ENCODE results near the gene UBE3D.

Gene UBE3D

DNA sequence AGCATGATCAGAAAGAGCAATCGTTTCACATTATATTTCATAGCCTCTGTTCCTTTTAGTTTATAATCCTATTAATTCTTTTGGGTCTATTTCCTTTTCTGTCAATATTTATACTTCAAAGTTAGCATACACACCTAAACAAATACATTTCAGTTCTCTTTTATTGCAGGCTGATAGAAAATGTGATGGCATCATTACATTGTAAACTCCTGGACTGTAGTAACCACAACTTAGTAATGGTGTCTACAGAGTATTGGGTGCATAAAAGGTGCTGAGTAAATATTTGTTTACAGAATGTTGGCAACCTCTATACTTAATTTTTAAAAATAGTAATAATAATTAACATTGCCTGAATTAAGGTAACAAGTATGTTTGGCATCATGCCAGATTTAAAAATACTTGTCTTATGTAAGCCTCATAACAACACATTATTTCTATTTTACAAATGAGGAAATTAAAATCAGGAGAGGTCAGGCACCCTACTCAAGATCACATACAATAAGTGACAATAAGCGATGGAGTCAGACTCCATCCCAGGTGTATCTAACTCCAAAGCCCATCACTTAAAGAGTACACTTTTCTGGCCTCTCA is 195.0 kb downstream of the UBE3D start:
- no peak for ATAC-seq
- TF ChIP-seq OSR1 (CRISPR knock-in tag; IDR thresholded peaks at IDR 0.05): no peak
- TF ChIP-seq ZNF70 (CRISPR knock-in tag; IDR thresholded peaks at IDR 0.05): no peak
- TF ChIP-seq, protein P1, sequence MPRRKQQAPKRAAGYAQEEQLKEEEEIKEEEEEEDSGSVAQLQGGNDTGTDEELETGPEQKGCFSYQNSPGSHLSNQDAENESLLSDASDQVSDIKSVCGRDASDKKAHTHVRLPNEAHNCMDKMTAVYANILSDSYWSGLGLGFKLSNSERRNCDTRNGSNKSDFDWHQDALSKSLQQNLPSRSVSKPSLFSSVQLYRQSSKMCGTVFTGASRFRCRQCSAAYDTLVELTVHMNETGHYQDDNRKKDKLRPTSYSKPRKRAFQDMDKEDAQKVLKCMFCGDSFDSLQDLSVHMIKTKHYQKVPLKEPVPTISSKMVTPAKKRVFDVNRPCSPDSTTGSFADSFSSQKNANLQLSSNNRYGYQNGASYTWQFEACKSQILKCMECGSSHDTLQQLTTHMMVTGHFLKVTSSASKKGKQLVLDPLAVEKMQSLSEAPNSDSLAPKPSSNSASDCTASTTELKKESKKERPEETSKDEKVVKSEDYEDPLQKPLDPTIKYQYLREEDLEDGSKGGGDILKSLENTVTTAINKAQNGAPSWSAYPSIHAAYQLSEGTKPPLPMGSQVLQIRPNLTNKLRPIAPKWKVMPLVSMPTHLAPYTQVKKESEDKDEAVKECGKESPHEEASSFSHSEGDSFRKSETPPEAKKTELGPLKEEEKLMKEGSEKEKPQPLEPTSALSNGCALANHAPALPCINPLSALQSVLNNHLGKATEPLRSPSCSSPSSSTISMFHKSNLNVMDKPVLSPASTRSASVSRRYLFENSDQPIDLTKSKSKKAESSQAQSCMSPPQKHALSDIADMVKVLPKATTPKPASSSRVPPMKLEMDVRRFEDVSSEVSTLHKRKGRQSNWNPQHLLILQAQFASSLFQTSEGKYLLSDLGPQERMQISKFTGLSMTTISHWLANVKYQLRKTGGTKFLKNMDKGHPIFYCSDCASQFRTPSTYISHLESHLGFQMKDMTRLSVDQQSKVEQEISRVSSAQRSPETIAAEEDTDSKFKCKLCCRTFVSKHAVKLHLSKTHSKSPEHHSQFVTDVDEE (CRISPR knock-in tag; IDR thresholded peaks at IDR 0.05): no peak
- TF ChIP-seq ZFP3 (CRISPR knock-in tag; IDR thresholded peaks at IDR 0.05): no peak
- no peak for TF ChIP-seq TCF4 (CRISPR knock-in tag; IDR thresholded peaks at IDR 0.05; ENCODE audit: borderline replicate concordance)
- TF ChIP-seq, protein P2, sequence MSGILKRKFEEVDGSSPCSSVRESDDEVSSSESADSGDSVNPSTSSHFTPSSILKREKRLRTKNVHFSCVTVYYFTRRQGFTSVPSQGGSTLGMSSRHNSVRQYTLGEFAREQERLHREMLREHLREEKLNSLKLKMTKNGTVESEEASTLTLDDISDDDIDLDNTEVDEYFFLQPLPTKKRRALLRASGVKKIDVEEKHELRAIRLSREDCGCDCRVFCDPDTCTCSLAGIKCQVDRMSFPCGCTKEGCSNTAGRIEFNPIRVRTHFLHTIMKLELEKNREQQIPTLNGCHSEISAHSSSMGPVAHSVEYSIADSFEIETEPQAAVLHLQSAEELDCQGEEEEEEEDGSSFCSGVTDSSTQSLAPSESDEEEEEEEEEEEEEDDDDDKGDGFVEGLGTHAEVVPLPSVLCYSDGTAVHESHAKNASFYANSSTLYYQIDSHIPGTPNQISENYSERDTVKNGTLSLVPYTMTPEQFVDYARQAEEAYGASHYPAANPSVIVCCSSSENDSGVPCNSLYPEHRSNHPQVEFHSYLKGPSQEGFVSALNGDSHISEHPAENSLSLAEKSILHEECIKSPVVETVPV (CRISPR knock-in tag; IDR thresholded peaks at IDR 0.05): no peak

DNA sequence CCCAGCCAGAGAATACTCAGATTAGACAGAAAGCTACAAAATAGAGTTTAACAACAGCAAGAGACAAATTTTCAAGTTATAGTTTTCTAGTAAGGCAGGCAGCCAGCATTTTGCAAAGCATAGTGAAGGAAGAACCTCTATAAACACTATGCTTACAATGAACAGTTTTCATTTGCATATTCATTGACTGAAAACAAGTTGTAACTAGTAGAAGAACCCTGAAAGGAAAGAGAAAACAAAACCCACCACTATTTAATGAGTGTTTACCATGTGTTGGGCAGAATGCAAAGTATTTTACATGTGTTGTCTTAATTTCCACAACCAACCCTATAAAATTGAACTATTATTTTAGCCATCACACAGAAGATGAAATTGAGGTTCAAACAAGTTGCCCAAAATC is 196.1 kb downstream of the UBE3D start:
- ATAC-seq: no peak
- TF ChIP-seq RARB (CRISPR knock-in tag; IDR thresholded peaks at IDR 0.05) (no peak), ISL1 (CRISPR knock-in tag; IDR thresholded peaks at IDR 0.05) (no peak)
- TF ChIP-seq, protein P2 (CRISPR knock-in tag; IDR thresholded peaks at IDR 0.05): no peak

DNA sequence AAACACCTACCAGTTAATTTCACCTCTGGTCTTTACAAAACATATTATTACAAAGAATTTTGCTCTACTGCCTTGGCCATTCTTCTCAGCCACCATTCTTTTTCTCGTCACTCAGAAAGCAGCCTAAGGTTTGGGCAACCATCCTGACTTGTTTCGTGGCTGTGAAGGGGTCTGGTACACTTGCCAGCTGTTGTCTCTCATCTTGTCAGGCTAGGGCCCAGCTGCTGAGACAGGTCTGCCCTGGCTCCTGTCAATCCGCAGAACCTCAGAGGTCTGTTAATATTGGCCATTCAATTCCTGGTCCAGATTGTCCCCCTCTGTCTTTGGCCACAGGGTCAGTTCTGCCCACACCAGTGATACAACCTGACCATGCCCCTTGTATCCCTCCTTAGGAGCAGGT is 197.7 kb downstream of the UBE3D start:
- TF ChIP-seq SNAI2 (CRISPR knock-in tag; IDR thresholded peaks at IDR 0.05): no peak
- TF ChIP-seq, protein P3, sequence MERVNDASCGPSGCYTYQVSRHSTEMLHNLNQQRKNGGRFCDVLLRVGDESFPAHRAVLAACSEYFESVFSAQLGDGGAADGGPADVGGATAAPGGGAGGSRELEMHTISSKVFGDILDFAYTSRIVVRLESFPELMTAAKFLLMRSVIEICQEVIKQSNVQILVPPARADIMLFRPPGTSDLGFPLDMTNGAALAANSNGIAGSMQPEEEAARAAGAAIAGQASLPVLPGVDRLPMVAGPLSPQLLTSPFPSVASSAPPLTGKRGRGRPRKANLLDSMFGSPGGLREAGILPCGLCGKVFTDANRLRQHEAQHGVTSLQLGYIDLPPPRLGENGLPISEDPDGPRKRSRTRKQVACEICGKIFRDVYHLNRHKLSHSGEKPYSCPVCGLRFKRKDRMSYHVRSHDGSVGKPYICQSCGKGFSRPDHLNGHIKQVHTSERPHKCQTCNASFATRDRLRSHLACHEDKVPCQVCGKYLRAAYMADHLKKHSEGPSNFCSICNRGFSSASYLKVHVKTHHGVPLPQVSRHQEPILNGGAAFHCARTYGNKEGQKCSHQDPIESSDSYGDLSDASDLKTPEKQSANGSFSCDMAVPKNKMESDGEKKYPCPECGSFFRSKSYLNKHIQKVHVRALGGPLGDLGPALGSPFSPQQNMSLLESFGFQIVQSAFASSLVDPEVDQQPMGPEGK (CRISPR knock-in tag; IDR thresholded peaks at IDR 0.05; ENCODE audit: borderline replicate concordance): no peak
- TF ChIP-seq ISL1 (CRISPR knock-in tag; IDR thresholded peaks at IDR 0.05): no peak
- no peak for TF ChIP-seq TCF4 (CRISPR knock-in tag; IDR thresholded peaks at IDR 0.05; ENCODE audit: borderline replicate concordance)
- no peak for TF ChIP-seq PPARA (CRISPR knock-in tag; IDR thresholded peaks at IDR 0.05; ENCODE audit: borderline replicate concordance)
- no peak for TF ChIP-seq ZC3H10 (CRISPR knock-in tag; IDR thresholded peaks at IDR 0.05)
- TF ChIP-seq, protein P1 (CRISPR knock-in tag; IDR thresholded peaks at IDR 0.05): no peak
- TF ChIP-seq, protein P2 (CRISPR knock-in tag; IDR thresholded peaks at IDR 0.05): no peak
- TF ChIP-seq ZFP3 (CRISPR knock-in tag; IDR thresholded peaks at IDR 0.05): no peak
- no peak for TF ChIP-seq OSR1 (CRISPR knock-in tag; IDR thresholded peaks at IDR 0.05)
- no peak for ATAC-seq

DNA sequence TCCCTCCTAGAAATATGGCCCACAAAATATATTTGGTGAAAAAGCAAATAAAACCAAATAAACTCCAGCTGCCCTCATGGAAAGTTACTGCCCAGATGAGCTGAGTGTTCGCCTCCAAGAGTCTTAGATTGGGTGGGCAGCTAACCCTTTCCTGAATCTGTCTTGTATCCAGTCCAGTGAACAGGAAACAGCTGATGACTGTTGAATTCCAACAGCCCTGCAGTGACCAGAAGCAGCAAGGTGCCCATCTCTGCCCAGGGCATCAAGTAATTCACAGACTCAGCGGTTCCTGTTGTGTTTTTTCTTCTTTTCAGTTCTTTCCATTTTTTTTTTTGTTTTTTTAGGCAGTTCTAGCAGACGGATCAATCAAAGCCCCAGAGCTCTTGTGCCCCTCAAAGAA is 199.2 kb downstream of the UBE3D start:
- TF ChIP-seq ISL1 (CRISPR knock-in tag; IDR thresholded peaks at IDR 0.05): no peak
- TF ChIP-seq, protein P2 (CRISPR knock-in tag; IDR thresholded peaks at IDR 0.05): no peak
- no peak for TF ChIP-seq PPARA (CRISPR knock-in tag; IDR thresholded peaks at IDR 0.05; ENCODE audit: borderline replicate concordance)
- ATAC-seq: no peak

Data from SK-N-SH treated with all-trans-retinoic acid at 6 μM for 48 hours (cell line).